GM12878 (cell line): Measurements from ENCODE around the gene CLEC1A.

ENCODE experiments used
- BMI1 ChIP-seq: fragments of 450-650 bp; IDR thresholded peaks from 2 replicates; pipeline ENCODE4 v1.6.1; 2016; ENCODE audit warnings: mild to moderate bottlenecking, moderate library complexity, borderline replicate concordance
- CEBPB ChIP-seq, 2 experiments: fragments of 150-350 bp in 1 of 2; IDR thresholded peaks; 2 replicates each; pipeline ENCODE4 v1.6.1; 2012 to 2014; ENCODE audit warnings: low read depth in 2 of 2, low read length in 2 of 2, borderline replicate concordance in 1 of 2, inconsistent platforms in 1 of 2
- HCFC1 ChIP-seq: fragments of 150-350 bp; IDR thresholded peaks from 2 replicates; pipeline ENCODE4 v1.6.1; 2014; ENCODE audit warnings: low read length
- NR2C2 ChIP-seq: IDR thresholded peaks from 2 replicates; pipeline ENCODE4 v1.6.1; 2011; ENCODE audit warnings: borderline replicate concordance, low read depth; ENCODE audit not compliant: control insufficient read depth, insufficient read length
- TF ChIP-seq, protein P1 (sequence below), 3 experiments: IDR thresholded peaks in 2 of 3; conservative IDR thresholded peaks in 1 of 3; 2 replicates each; pipeline ENCODE4 v1.5.1; 2011; ENCODE audit warnings: low read depth in 3 of 3, low read length in 3 of 3, mild to moderate bottlenecking in 3 of 3, control low read depth in 2 of 3, moderate library complexity in 2 of 3, inconsistent platforms in 1 of 3, mixed read lengths in 1 of 3; ENCODE audit not compliant: control insufficient read depth in 2 of 3, insufficient read depth in 1 of 3; ENCODE audit errors: extremely low read depth in 1 of 3

DNA sequence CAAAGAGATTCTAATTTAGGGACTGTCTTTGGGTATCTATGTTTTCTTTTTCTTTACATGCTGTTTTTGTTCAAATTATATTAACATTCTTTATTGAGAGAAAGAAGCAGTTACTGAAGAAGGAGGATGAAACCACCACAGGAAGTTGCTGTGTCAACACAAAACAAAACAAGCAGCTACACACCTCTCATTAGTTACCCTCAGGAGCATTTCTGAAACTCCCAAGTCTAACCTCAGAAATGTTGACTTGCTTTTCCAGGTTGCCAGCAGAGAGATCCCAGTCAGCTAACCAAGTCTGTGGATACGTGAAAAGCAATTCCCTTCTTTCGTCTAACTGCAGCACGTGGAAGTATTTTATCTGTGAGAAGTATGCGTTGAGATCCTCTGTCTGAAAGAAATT lies 33.5 kb downstream of the CLEC1A start:
- TF ChIP-seq HCFC1, result no peak
- TF ChIP-seq, protein P1, sequence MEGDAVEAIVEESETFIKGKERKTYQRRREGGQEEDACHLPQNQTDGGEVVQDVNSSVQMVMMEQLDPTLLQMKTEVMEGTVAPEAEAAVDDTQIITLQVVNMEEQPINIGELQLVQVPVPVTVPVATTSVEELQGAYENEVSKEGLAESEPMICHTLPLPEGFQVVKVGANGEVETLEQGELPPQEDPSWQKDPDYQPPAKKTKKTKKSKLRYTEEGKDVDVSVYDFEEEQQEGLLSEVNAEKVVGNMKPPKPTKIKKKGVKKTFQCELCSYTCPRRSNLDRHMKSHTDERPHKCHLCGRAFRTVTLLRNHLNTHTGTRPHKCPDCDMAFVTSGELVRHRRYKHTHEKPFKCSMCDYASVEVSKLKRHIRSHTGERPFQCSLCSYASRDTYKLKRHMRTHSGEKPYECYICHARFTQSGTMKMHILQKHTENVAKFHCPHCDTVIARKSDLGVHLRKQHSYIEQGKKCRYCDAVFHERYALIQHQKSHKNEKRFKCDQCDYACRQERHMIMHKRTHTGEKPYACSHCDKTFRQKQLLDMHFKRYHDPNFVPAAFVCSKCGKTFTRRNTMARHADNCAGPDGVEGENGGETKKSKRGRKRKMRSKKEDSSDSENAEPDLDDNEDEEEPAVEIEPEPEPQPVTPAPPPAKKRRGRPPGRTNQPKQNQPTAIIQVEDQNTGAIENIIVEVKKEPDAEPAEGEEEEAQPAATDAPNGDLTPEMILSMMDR (IDR thresholded peaks at IDR 0.05 in 2 of 3, conservative IDR thresholded peaks at IDR 0.05 in 1 of 3; ENCODE audit: control insufficient read depth in 2 of 3, extremely low read depth in 1 of 3, insufficient read depth in 1 of 3, low read depth in 3 of 3, low read length in 3 of 3), result no peak
- TF ChIP-seq BMI1, result no peak
- no peak for TF ChIP-seq CEBPB (IDR thresholded peaks at IDR 0.05; ENCODE audit: borderline replicate concordance in 1 of 2, low read depth in 2 of 2, low read length in 2 of 2)
- TF ChIP-seq NR2C2, result no peak
